AG10803 (cell line): ENCODE measurements around the gene ZNF385C.

ENCODE experiments used
- DNase-seq: peaks from one replicate; pipeline ENCODE4 v3.0.0; 2010; ENCODE audit warnings: low read depth
- H3K4me3 ChIP-seq: 2 replicates; pipeline ENCODE4 v1.5.1; 2011; ENCODE audit warnings: mild to moderate bottlenecking, low read length, control low read depth
- CTCF ChIP-seq: conservative IDR thresholded peaks from 2 replicates; pipeline ENCODE4 v1.5.1; 2011; ENCODE audit warnings: mild to moderate bottlenecking, low read length, control low read depth, inconsistent platforms

ZNF385C gene

GRCh38 chr17:42079541-42079940, 18.7 kb downstream of the ZNF385C start:
- TF ChIP-seq CTCF: no peak
- no peak overlapping the region for H3K4me3 ChIP-seq
- no peak for DNase-seq

GRCh38 chr17:42078396-42079043, 19.8 kb downstream of the ZNF385C start:
- no peak for TF ChIP-seq CTCF
- H3K4me3 ChIP-seq: no peak overlapping the region
- DNase-seq: no peak

GRCh38 chr17:42077755-42078154, 20.5 kb downstream of the ZNF385C start:
- no peak for TF ChIP-seq CTCF
- H3K4me3 ChIP-seq: no peak overlapping the region
- no peak for DNase-seq

GRCh38 chr17:42076797-42077559, 21.3 kb downstream of the ZNF385C start:
- no peak for DNase-seq
- no peak overlapping the region for H3K4me3 ChIP-seq
- no peak for TF ChIP-seq CTCF

- H3K4me3 ChIP-seq: no peak overlapping the region
- DNase-seq: no peak
Observed at GRCh38 chr17:42075789-42076188, 22.5 kb downstream of the ZNF385C start.

GRCh38 chr17:42072323-42073187, 25.7 kb downstream of the ZNF385C start:
- no peak for TF ChIP-seq CTCF
- no peak for DNase-seq
- no peak overlapping the region for H3K4me3 ChIP-seq

More at GRCh38 chr17:42075789-42076188, 22.5 kb downstream of the ZNF385C start:
- no peak for TF ChIP-seq CTCF
